Upper lobe of left lung (tissue), 6 donors: ENCODE results near the gene SCGB1C2. TPM values are rescaled to one million over a fixed set of nuclear protein-coding genes. Genes with fewer than 3 reads are reported as not detected.
A peak's percentile ranks its signal among the peaks of the same experiment; 100 is the strongest.
"Not testable (repeated sequence)": the region's sequence is repeated elsewhere in the genome, so short reads cannot be mapped to it uniquely, and the experiment has no call there.

Experiments used
- ATAC-seq, 2 donors: fragments of 200-7000 bp; cut with Tn5 transposase; one replicate each; pipeline ENCODE4 v1.9.1; 2022; ENCODE audit warnings: mild to moderate bottlenecking in 2 of 2, moderate library complexity in 2 of 2; ENCODE audit not compliant: low FRiP score in 2 of 2
- DNase-seq, 2 donors: peaks; one replicate each; pipeline ENCODE4 v3.0.0-alpha.2; 2019 to 2020
- H3K27ac ChIP-seq, 4 donors: fragments of 200-600 bp; sonication (generic); one replicate each; pipeline ENCODE4 v1.5.1; 2016 to 2019
- H3K27me3 ChIP-seq, 4 donors: fragments of 200-600 bp; sonication (generic); one replicate each; pipeline ENCODE4 v1.5.1; 2017 to 2019
- H3K36me3 ChIP-seq, 4 donors: fragments of 200-600 bp; sonication (generic); one replicate each; pipeline ENCODE4 v1.5.1; 2016 to 2019
- H3K4me1 ChIP-seq, 4 donors: fragments of 200-600 bp; sonication (generic); one replicate each; pipeline ENCODE4 v1.5.1; 2018 to 2019
- H3K4me3 ChIP-seq, 4 donors: fragments of 200-600 bp; sonication (generic); one replicate each; pipeline ENCODE4 v1.5.1; 2017 to 2019; ENCODE audit warnings: mild to moderate bottlenecking in 2 of 4, moderate library complexity in 1 of 4
- H3K9me3 ChIP-seq, 4 donors: fragments of 200-600 bp; sonication (generic); one replicate each; pipeline ENCODE4 v1.5.1; 2018 to 2019
- EP300 ChIP-seq, 4 donors: sonication (generic); formaldehyde crosslinking; IDR thresholded peaks; one replicate each; pipeline ENCODE4 v1.5.1; 2017; ENCODE audit warnings: antibody characterized with exemption in 4 of 4, control low read depth in 2 of 4
- POLR2A ChIP-seq, 4 donors: fragments of 450-650 bp; IDR thresholded peaks; one replicate each; pipeline ENCODE4 v1.5.1; 2016 to 2017; ENCODE audit warnings: antibody characterized with exemption in 4 of 4, mild to moderate bottlenecking in 2 of 4
- POLR2AphosphoS5 ChIP-seq, 2 donors: sonication (generic); formaldehyde crosslinking; IDR thresholded peaks; one replicate each; pipeline ENCODE4 v1.5.1; 2017; ENCODE audit warnings: antibody characterized with exemption in 2 of 2
- WGBS, 2 donors: methylation state at CpG; one replicate each; pipeline ENCODE4 v1.1.5; 2017 to 2018; 5-methylcytosine and 5-hydroxymethylcytosine counted together
- total RNA-seq, 6 donors: library from RNA; depleted of rRNA in 4 of 6; stranded (reverse); fragments of >200 nt in 4 of 6; gene quantifications; one replicate each; pipeline versions ENCODE4 v1.1.0 to v1.2.1, GENCODE V29; 2016 to 2021
- TF ChIP-seq, protein P1 (sequence below), 6 experiments: fragments of 450-650 bp in 4 of 6; fragments of 200-600 bp in 2 of 6; sonication (generic) in 2 of 6; IDR thresholded peaks; one replicate each; pipeline ENCODE4 v1.5.1; 2016 to 2019; ENCODE audit warnings: antibody characterized with exemption in 6 of 6
- donor health status: DM: no; HTN: no; CAD: no; lungs with moderate emphysema.
- donor health status: DM: no; HTN: yes; CAD: no; lungs with severe emphysema.

SCGB1C2 gene
- total RNA-seq, 6 donors from 2014 or later, result not detected

GRCh38 chr17:164303-165235 lies 27.2 kb downstream of the SCGB1C2 start:
- no peak for TF ChIP-seq POLR2A (IDR thresholded peaks at IDR 0.05)
- no peak for TF ChIP-seq EP300 (IDR thresholded peaks at IDR 0.05)
- TF ChIP-seq, protein P1, sequence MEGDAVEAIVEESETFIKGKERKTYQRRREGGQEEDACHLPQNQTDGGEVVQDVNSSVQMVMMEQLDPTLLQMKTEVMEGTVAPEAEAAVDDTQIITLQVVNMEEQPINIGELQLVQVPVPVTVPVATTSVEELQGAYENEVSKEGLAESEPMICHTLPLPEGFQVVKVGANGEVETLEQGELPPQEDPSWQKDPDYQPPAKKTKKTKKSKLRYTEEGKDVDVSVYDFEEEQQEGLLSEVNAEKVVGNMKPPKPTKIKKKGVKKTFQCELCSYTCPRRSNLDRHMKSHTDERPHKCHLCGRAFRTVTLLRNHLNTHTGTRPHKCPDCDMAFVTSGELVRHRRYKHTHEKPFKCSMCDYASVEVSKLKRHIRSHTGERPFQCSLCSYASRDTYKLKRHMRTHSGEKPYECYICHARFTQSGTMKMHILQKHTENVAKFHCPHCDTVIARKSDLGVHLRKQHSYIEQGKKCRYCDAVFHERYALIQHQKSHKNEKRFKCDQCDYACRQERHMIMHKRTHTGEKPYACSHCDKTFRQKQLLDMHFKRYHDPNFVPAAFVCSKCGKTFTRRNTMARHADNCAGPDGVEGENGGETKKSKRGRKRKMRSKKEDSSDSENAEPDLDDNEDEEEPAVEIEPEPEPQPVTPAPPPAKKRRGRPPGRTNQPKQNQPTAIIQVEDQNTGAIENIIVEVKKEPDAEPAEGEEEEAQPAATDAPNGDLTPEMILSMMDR (IDR thresholded peaks at IDR 0.05), result peak; percentile 14 to 61 (median 50)
- DNase-seq (peak in 1 of 2 donors; percentile 67), ATAC-seq (peak in 1 of 2 donors; percentile 65)
- Histone ChIP-seq H3K27me3 (no peaks in the 10 kb centered on the region), H3K27ac (no peak overlapping the region), H3K4me3 (no peak overlapping the region), H3K36me3 (peaks cover 0 to 5% (median 0%) of the 10 kb centered on the region in 4 donors), H3K4me1 (no peaks in the 10 kb centered on the region), H3K9me3 (no peaks in the 10 kb centered on the region)
- 62 to 70% methylated on average over 8 to 14 of the region's 16 CpGs for WGBS, 2 donors

DNA sequence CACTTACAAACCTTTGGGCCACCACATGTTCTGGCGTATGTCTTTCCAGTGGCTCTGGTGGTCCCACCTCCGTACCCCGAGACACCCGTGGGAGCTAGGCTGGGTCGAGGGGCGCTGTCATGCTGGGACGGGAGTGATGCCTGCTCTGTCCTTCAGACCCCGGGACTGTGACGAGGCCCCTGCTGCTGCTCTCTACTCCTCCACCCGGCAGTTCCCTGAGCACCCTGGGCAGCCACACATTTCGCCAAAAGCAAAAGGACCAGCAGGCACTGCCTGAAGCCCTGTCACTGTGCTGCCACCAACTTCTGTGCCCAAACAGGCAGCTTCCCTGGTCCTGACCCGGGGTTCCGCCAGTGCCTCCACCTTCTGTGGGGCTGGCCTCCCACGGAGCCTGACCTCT lies 28.6 kb downstream of the SCGB1C2 start:
- H3K27me3 ChIP-seq, result no peaks in the 10 kb centered on the region
- H3K4me1 ChIP-seq, result no peaks in the 10 kb centered on the region
- H3K36me3 ChIP-seq, result peaks cover 0 to 5% (median 0%) of the 10 kb centered on the region in 4 donors
- no peak overlapping the region for H3K27ac ChIP-seq
- TF ChIP-seq EP300 (IDR thresholded peaks at IDR 0.05), result no peak
- TF ChIP-seq, protein P1 (IDR thresholded peaks at IDR 0.05), result no peak
- TF ChIP-seq POLR2AphosphoS5 (IDR thresholded peaks at IDR 0.05), result no peak
- TF ChIP-seq POLR2A (IDR thresholded peaks at IDR 0.05), result no peak
- ATAC-seq, result peak in 1 of 2 donors; percentile 51
- no peak overlapping the region for H3K4me3 ChIP-seq
- 92 to 96% methylated on average over 10 to 14 of the region's 14 CpGs for WGBS, 2 donors
- no peaks in the 10 kb centered on the region for H3K9me3 ChIP-seq
- DNase-seq, result peak in 1 of 2 donors; percentile 50

GRCh38 chr17:168614-169013 lies 31.2 kb downstream of the SCGB1C2 start:
- ATAC-seq, H3K9me3 ChIP-seq, DNase-seq, H3K36me3 ChIP-seq, H3K4me1 ChIP-seq, H3K27me3 ChIP-seq, H3K4me3 ChIP-seq, H3K27ac ChIP-seq: not testable (repeated sequence)
- 57 to 72% methylated on average over 8 to 9 of the region's 11 CpGs for WGBS, 2 donors

DNA sequence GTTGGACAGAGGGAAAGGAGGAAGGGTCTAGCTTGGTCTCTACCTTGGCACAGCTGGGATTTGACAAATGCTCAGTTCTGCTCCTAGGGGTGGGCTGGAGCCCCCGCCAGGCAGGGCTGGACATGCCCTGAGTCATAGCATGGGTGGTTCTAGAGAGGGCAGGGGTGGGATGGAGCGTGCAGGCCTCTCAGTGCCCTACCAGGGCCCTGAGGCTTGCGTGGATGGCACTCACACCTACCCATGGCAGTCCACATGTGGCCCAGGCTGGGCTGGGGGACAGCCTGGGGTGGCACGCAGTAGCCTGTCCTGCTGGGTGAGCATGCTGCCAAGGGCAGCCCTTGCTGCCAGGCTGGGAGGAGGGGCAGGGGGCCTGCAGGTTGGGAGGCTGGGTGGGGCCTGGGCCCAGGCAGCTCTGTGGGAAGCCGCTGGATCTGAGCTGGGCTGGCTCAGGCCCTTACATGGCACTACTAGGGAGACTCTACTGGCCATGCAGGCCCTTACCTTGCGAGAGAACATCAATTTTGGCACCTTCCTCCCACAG lies 32.8 kb downstream of the SCGB1C2 start:
- no peaks in the 10 kb centered on the region for H3K27me3 ChIP-seq
- H3K4me3 ChIP-seq, result no peak overlapping the region
- ATAC-seq (peak in 1 of 2 donors; percentile 62), DNase-seq (peak in 1 of 2 donors; percentile 47)
- whole genome bisulfite sequencing, 2 donors, result 94 to 100% methylated on average over 4 to 6 of the region's 6 CpGs
- no peaks in the 10 kb centered on the region for H3K4me1 ChIP-seq
- H3K36me3 ChIP-seq, result no peaks in the 10 kb centered on the region
- H3K27ac ChIP-seq, result no peak overlapping the region
- TF ChIP-seq EP300 (IDR thresholded peaks at IDR 0.05) (no peak), POLR2AphosphoS5 (IDR thresholded peaks at IDR 0.05) (no peak), POLR2A (IDR thresholded peaks at IDR 0.05) (no peak)
- TF ChIP-seq, protein P1 (IDR thresholded peaks at IDR 0.05), result no peak
- no peaks in the 10 kb centered on the region for H3K9me3 ChIP-seq

DNA sequence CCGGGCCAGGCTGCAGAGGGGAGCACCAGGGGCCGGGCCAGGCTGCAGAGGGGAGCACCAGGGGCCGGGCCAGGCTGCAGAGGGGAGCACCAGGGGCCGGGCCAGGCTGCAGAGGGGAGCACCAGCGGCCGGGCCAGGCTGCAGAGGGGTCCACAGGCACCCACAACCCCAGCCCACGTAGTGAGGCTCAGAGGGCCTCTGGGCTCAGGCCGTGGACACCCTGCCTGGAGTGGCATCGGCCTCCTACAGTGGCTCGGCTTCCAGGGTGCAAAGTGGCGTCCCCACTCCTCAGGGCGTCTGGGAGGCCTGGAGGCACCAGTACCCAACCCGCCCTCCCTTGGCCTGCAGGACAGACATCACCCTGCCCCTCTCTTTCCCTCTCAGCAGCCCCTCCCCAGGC lies 34.5 kb downstream of the SCGB1C2 start:
- ATAC-seq, result no peak
- H3K36me3 ChIP-seq, result no peaks in the 10 kb centered on the region
- H3K9me3 ChIP-seq, result no peaks in the 10 kb centered on the region
- TF ChIP-seq POLR2AphosphoS5 (IDR thresholded peaks at IDR 0.05) (no peak), POLR2A (IDR thresholded peaks at IDR 0.05) (no peak), EP300 (IDR thresholded peaks at IDR 0.05) (no peak)
- TF ChIP-seq, protein P1 (IDR thresholded peaks at IDR 0.05), result no peak
- no peaks in the 10 kb centered on the region for H3K4me1 ChIP-seq
- peak in 1 of 2 donors; percentile 43 for DNase-seq
- no peak overlapping the region for H3K4me3 ChIP-seq
- H3K27me3 ChIP-seq, result no peaks in the 10 kb centered on the region
- 91 to 94% methylated on average over 7 of the region's 13 CpGs for WGBS, 2 donors
- H3K27ac ChIP-seq, result no peak overlapping the region
